Panc1 (cell line): ENCODE measurements around the gene SSX2IP. TPM values are rescaled to one million over a fixed set of nuclear protein-coding genes. Genes with fewer than 3 reads are reported as not detected.

Experiments
- ATAC-seq: fragments of 200-7000 bp; cut with Tn5 transposase; 2 replicates; pipeline ENCODE4 v1.9.1; 2020; ENCODE audit warnings: mild to moderate bottlenecking, moderate library complexity
- BruUV-seq: library from RNA; stranded (reverse); fragments of 400-500 nt; replicated peaks from 2 replicates; lab custom pipeline; 2021; lab: Mats Ljungman, UMichigan
- CTCF ChIA-PET: fragments of 300-600 bp; sonication (Branson Sonifier 250); formaldehyde crosslinking; loops from one replicate; lab custom pipeline; 2022; ENCODE audit warnings: antibody characterized with exemption; lab: Charles Lee
- POLR2A ChIA-PET: fragments of 300-600 bp; sonication (Branson Sonifier 250); formaldehyde crosslinking; loops from one replicate; lab custom pipeline; 2022; ENCODE audit warnings: antibody characterized with exemption; lab: Charles Lee
- DNase-seq: peaks from one replicate; pipeline ENCODE4 v3.0.0-alpha.2; 2010; ENCODE audit warnings: low read depth, low spot score
- H3K27ac ChIP-seq: 2 replicates; pipeline ENCODE4 v1.5.1; 2011; ENCODE audit warnings: mild to moderate bottlenecking, low read length, inconsistent platforms
- H3K27me3 ChIP-seq: fragments of 200-500 bp; sonication (Bioruptor generic); 2 replicates; pipeline ENCODE4 v1.6.0; 2014; ENCODE audit warnings: low read length, inconsistent platforms; ENCODE audit not compliant: control insufficient read depth, insufficient read depth
- H3K36me3 ChIP-seq: fragments of 200-500 bp; sonication (Bioruptor generic); 2 replicates; pipeline ENCODE4 v1.5.1; 2014; ENCODE audit warnings: inconsistent platforms, mild to moderate bottlenecking, low read length, moderate library complexity; ENCODE audit not compliant: control insufficient read depth, insufficient read depth
- H3K4me1 ChIP-seq: 2 replicates; pipeline ENCODE4 v1.5.1; 2011; ENCODE audit warnings: inconsistent platforms, mild to moderate bottlenecking, low read length, moderate library complexity; ENCODE audit not compliant: control insufficient read depth, insufficient read depth
- H3K4me3 ChIP-seq, 2 experiments: 2 replicates each; pipeline ENCODE4 v1.5.1; 2011 to 2012; ENCODE audit warnings: low read depth in 2 of 2, low read length in 2 of 2, mild to moderate bottlenecking in 2 of 2, inconsistent platforms in 1 of 2, moderate library complexity in 1 of 2
- H3K9me3 ChIP-seq: fragments of 200-500 bp; sonication (Bioruptor generic); 2 replicates; pipeline ENCODE4 v1.5.1; 2014; ENCODE audit warnings: low read depth, mild to moderate bottlenecking, inconsistent platforms, low read length, moderate library complexity; ENCODE audit not compliant: control insufficient read depth, insufficient read depth
- POLR2AphosphoS5 ChIP-seq: IDR thresholded peaks from 2 replicates; pipeline ENCODE4 v1.6.1; 2012; ENCODE audit warnings: mild to moderate bottlenecking, low read depth, low read length, moderate library complexity
- SIN3A ChIP-seq: IDR thresholded peaks from 2 replicates; pipeline ENCODE4 v1.6.1; 2012; ENCODE audit warnings: low read depth, mild to moderate bottlenecking, low read length, moderate library complexity, borderline replicate concordance; ENCODE audit not compliant: insufficient read depth
- TCF7L2 ChIP-seq: IDR thresholded peaks from 2 replicates; pipeline ENCODE4 v1.6.1; 2011; ENCODE audit warnings: mild to moderate bottlenecking, low read depth, low read length, inconsistent platforms
- in situ Hi-C: cut with HindIII; loops from 2 replicates; pipeline ENCODE4 v1.10.0; 2016; ENCODE audit warnings: low sequenced_read_pairs, low pct_unique_long_range_greater_than_20kb
- intact Hi-C: fragments of 100-400 bp; cut with micrococcal nuclease; formaldehyde crosslinking; loops from one replicate; pipeline ENCODE4 v1.10.0; 2022; ENCODE audit not compliant: unreplicated experiment
- total RNA-seq: library from RNA; stranded (reverse); gene quantifications from one replicate; pipeline ENCODE4 v1.2.1, GENCODE V29; 2021; ENCODE audit not compliant: unreplicated experiment
- TF ChIP-seq, protein P1 (sequence below): fragments of 450-650 bp; IDR thresholded peaks from 2 replicates; pipeline ENCODE4 v1.5.1; 2017; ENCODE audit warnings: mild to moderate bottlenecking
- TF ChIP-seq, protein P2 (sequence below), 2 experiments: IDR thresholded peaks; 2 replicates each; pipeline ENCODE4 v1.6.1; 2011 to 2012; ENCODE audit warnings: low read depth in 2 of 2, control low read depth in 1 of 2, low read length in 1 of 2, mild to moderate bottlenecking in 1 of 2, moderate library complexity in 1 of 2; ENCODE audit not compliant: insufficient read depth in 1 of 2

Gene SSX2IP
- total RNA-seq, 1 experiment from 2014 or later = 81.8 TPM

DNA sequence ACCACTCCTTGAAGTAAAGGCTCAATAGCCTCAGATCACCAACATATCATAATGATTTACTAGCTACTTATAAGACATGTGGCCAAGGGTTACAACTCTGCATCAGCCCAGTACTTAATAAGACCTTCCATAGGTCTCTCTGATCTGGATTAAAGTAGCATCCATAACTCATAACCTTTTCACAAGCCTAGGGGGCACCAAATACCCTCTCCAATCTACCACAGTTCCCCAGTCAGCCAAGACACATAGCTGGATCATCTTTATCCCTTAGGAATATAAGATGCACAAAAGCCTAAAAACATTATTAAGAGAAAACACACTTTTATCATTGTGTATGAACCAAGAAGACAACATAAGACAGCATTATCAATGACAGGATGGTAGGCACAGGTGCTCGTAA, 22.1 kb downstream of the SSX2IP start:
- no peaks in the 10 kb centered on the region for H3K27me3 ChIP-seq
- TF ChIP-seq, protein P1, sequence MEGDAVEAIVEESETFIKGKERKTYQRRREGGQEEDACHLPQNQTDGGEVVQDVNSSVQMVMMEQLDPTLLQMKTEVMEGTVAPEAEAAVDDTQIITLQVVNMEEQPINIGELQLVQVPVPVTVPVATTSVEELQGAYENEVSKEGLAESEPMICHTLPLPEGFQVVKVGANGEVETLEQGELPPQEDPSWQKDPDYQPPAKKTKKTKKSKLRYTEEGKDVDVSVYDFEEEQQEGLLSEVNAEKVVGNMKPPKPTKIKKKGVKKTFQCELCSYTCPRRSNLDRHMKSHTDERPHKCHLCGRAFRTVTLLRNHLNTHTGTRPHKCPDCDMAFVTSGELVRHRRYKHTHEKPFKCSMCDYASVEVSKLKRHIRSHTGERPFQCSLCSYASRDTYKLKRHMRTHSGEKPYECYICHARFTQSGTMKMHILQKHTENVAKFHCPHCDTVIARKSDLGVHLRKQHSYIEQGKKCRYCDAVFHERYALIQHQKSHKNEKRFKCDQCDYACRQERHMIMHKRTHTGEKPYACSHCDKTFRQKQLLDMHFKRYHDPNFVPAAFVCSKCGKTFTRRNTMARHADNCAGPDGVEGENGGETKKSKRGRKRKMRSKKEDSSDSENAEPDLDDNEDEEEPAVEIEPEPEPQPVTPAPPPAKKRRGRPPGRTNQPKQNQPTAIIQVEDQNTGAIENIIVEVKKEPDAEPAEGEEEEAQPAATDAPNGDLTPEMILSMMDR = peak; percentile 61
- no peak for TF ChIP-seq TCF7L2
- no peaks in the 10 kb centered on the region for H3K9me3 ChIP-seq
- H3K4me1 ChIP-seq = no peaks in the 10 kb centered on the region
- ChIA-PET POLR2A (interaction anchor here (0.6 kb wide), 1 partner anchor 120 kb away, joined by 5 read pairs; no protein-coding TSS in a partner anchor), CTCF (interaction anchor here (1.6 kb wide), 1 partner anchor 85 kb away, joined by 8 read pairs; no protein-coding TSS in a partner anchor)
- BruUV-seq = no TSS peak
- in situ Hi-C loops (no loop called here), intact Hi-C loops (no loop called here)
- H3K27ac ChIP-seq = no peak overlapping the region
- H3K4me3 ChIP-seq = no peak overlapping the region
- ATAC-seq (peak; percentile 82; the same call in 1 of the 2 replicates), DNase-seq (no peak)
- H3K36me3 ChIP-seq = peaks cover 21% of the 10 kb centered on the region

DNA sequence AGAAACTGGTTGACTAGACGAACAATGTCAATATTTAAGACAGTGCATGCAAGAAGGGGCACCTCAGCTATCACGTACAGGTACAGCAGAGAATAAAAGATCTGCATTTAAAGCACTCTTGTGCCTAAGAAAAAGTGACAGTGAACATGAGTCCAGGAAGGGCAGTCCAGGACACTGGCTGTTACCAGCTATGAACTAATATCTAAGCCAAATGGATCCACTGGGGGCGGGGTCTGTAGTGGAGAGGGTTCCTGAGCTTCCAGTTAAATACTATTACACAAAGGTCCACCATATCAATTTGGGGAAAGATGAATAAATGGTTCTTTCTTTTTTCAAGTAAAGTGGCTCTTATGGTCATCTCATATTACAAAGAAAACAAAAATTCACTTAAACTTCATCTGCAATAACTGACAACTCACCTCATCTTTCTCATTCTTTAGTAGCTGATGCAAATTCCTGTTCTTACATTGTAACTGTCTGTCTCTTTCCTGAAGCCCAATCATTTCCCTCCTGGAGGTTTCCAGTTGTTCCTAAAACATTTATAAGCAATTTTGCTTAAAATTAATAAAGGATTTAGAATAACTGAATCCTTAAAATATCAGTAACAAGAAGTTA, 24.5 kb downstream of the SSX2IP start:
- BruUV-seq = no TSS peak
- intact Hi-C loops = no loop called here
- CTCF ChIA-PET = interaction anchor here (0.7 kb wide), 2 partner anchors 152 to 648 kb away, joined by 3 read pairs; no protein-coding TSS in a partner anchor

More for the DNA sequence above, 24.5 kb downstream of the SSX2IP start:
- in situ Hi-C loops = no loop called here
- Histone ChIP-seq H3K4me3 (no peak overlapping the region), H3K9me3 (no peaks in the 10 kb centered on the region), H3K4me1 (no peaks in the 10 kb centered on the region), H3K27ac (no peak overlapping the region), H3K36me3 (peaks cover 30% of the 10 kb centered on the region), H3K27me3 (no peaks in the 10 kb centered on the region)
- no peak for ATAC-seq
- POLR2A ChIA-PET = interaction anchor here (0.5 kb wide), 1 partner anchor 13 kb away, joined by 23 read pairs; no protein-coding TSS in a partner anchor
- TF ChIP-seq TCF7L2 (no peak), POLR2AphosphoS5 (no peak), SIN3A (no peak)
- TF ChIP-seq, protein P1 = no peak
- TF ChIP-seq, protein P2, sequence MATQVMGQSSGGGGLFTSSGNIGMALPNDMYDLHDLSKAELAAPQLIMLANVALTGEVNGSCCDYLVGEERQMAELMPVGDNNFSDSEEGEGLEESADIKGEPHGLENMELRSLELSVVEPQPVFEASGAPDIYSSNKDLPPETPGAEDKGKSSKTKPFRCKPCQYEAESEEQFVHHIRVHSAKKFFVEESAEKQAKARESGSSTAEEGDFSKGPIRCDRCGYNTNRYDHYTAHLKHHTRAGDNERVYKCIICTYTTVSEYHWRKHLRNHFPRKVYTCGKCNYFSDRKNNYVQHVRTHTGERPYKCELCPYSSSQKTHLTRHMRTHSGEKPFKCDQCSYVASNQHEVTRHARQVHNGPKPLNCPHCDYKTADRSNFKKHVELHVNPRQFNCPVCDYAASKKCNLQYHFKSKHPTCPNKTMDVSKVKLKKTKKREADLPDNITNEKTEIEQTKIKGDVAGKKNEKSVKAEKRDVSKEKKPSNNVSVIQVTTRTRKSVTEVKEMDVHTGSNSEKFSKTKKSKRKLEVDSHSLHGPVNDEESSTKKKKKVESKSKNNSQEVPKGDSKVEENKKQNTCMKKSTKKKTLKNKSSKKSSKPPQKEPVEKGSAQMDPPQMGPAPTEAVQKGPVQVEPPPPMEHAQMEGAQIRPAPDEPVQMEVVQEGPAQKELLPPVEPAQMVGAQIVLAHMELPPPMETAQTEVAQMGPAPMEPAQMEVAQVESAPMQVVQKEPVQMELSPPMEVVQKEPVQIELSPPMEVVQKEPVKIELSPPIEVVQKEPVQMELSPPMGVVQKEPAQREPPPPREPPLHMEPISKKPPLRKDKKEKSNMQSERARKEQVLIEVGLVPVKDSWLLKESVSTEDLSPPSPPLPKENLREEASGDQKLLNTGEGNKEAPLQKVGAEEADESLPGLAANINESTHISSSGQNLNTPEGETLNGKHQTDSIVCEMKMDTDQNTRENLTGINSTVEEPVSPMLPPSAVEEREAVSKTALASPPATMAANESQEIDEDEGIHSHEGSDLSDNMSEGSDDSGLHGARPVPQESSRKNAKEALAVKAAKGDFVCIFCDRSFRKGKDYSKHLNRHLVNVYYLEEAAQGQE (IDR thresholded peaks at IDR 0.05; ENCODE audit: insufficient read depth in 1 of 2, low read depth in 2 of 2, low read length in 1 of 2) = no peak
- no peak for DNase-seq
